Neural crest cell (in vitro differentiated cells): ENCODE data around the gene PKD2. TPM values are rescaled to one million over a fixed set of nuclear protein-coding genes. Genes with fewer than 3 reads are reported as not detected.

Experiments used
- DNase-seq: peaks from one replicate; pipeline ENCODE4 v3.0.0; 2021; ENCODE audit warnings: low read depth, mixed read lengths, low spot score
- H3K27ac Mint-ChIP-seq: one replicate; pipeline ENCODE4 v1.8.0; 2021; ENCODE audit warnings: mild to moderate bottlenecking, mixed read lengths; ENCODE audit not compliant: unreplicated experiment
- H3K27me3 Mint-ChIP-seq: 2 replicates; pipeline ENCODE4 v1.8.0; 2021; ENCODE audit warnings: low read depth, mild to moderate bottlenecking, mixed read lengths
- H3K36me3 Mint-ChIP-seq: 2 replicates; pipeline ENCODE4 v1.8.0; 2021; ENCODE audit warnings: low read depth, mild to moderate bottlenecking, mixed read lengths
- H3K4me1 Mint-ChIP-seq: 2 replicates; pipeline ENCODE4 v1.8.0; 2021; ENCODE audit warnings: mixed read lengths
- H3K4me3 Mint-ChIP-seq: one replicate; pipeline ENCODE4 v1.8.0; 2021; ENCODE audit warnings: mild to moderate bottlenecking, mixed read lengths
- H3K9me3 Mint-ChIP-seq: 2 replicates; pipeline ENCODE4 v1.8.0; 2021; ENCODE audit warnings: mixed read lengths
- CTCF ChIP-seq: fragments of 200-600 bp; sonication (generic); conservative IDR thresholded peaks from 2 replicates; pipeline ENCODE4 v1.5.0; 2021; ENCODE audit warnings: antibody characterized with exemption, mild to moderate bottlenecking
- total RNA-seq: library from RNA; stranded (reverse); gene quantifications from 2 replicates; pipeline ENCODE4 v1.2.1, GENCODE V29; 2021

The PKD2 gene
- total RNA-seq, 1 donor from 2014 or later: 37.9 TPM

- no peak for TF ChIP-seq CTCF
- H3K9me3 Mint-ChIP-seq: peaks cover 3% of the 10 kb centered on the region
- no peaks in the 10 kb centered on the region for H3K4me1 Mint-ChIP-seq
- no peak overlapping the region for H3K4me3 Mint-ChIP-seq
- H3K27me3 Mint-ChIP-seq: no peaks in the 10 kb centered on the region
- no peak overlapping the region for H3K27ac Mint-ChIP-seq
- H3K36me3 Mint-ChIP-seq: peaks cover 9% of the 10 kb centered on the region
- no peak for DNase-seq
Measured at GRCh38 chr4:88080626-88081025, 73.2 kb downstream of the PKD2 start.

- no peak for TF ChIP-seq CTCF
- no peak overlapping the region for H3K4me3 Mint-ChIP-seq
- H3K36me3 Mint-ChIP-seq: peaks cover 3% of the 10 kb centered on the region
- peaks cover 3% of the 10 kb centered on the region for H3K9me3 Mint-ChIP-seq
- H3K27ac Mint-ChIP-seq: peak overlapping the region; percentile 64
- no peaks in the 10 kb centered on the region for H3K27me3 Mint-ChIP-seq
- peaks cover 4% of the 10 kb centered on the region for H3K4me1 Mint-ChIP-seq
- no peak for DNase-seq
Measured at GRCh38 chr4:88087004-88087403, 79.6 kb downstream of the PKD2 start.

GRCh38 chr4:88090898-88091297 lies 83.5 kb downstream of the PKD2 start:
- Mint-ChIP-seq H3K27me3 (no peaks in the 10 kb centered on the region), H3K27ac (no peak overlapping the region), H3K4me3 (no peak overlapping the region), H3K9me3 (peaks cover 2% of the 10 kb centered on the region), H3K4me1 (peaks cover 8% of the 10 kb centered on the region), H3K36me3 (peaks cover 3% of the 10 kb centered on the region)
- DNase-seq: no peak
- TF ChIP-seq CTCF: no peak

GRCh38 chr4:88091378-88091777 lies 83.9 kb downstream of the PKD2 start:
- peaks cover 3% of the 10 kb centered on the region for H3K36me3 Mint-ChIP-seq
- peaks cover 2% of the 10 kb centered on the region for H3K9me3 Mint-ChIP-seq
- H3K4me3 Mint-ChIP-seq: no peak overlapping the region
- H3K27me3 Mint-ChIP-seq: no peaks in the 10 kb centered on the region
- no peak for TF ChIP-seq CTCF
- H3K4me1 Mint-ChIP-seq: peaks cover 8% of the 10 kb centered on the region
- no peak overlapping the region for H3K27ac Mint-ChIP-seq
- DNase-seq: no peak

- Mint-ChIP-seq H3K4me1 (peaks cover 17% of the 10 kb centered on the region), H3K9me3 (peaks cover 2% of the 10 kb centered on the region), H3K27ac (no peak overlapping the region), H3K27me3 (no peaks in the 10 kb centered on the region), H3K36me3 (no peaks in the 10 kb centered on the region), H3K4me3 (no peak overlapping the region)
- TF ChIP-seq CTCF: no peak
- DNase-seq: no peak
Measured at GRCh38 chr4:88093874-88094273, 86.4 kb downstream of the PKD2 start.

GRCh38 chr4:88097301-88097700 lies 89.9 kb downstream of the PKD2 start:
- peaks cover 2% of the 10 kb centered on the region for H3K36me3 Mint-ChIP-seq
- peaks cover 2% of the 10 kb centered on the region for H3K9me3 Mint-ChIP-seq
- TF ChIP-seq CTCF: no peak
- peak overlapping the region; percentile 37 for H3K27ac Mint-ChIP-seq
- peaks cover 18% of the 10 kb centered on the region for H3K4me1 Mint-ChIP-seq
- DNase-seq: no peak
- no peak overlapping the region for H3K4me3 Mint-ChIP-seq
- H3K27me3 Mint-ChIP-seq: no peaks in the 10 kb centered on the region
